ENCODE results near the gene TNNC1. TPM values are rescaled to one million over a fixed set of nuclear protein-coding genes. Genes with fewer than 3 reads are reported as not detected.
A peak's percentile ranks its signal among the peaks of the same experiment; 100 is the strongest.

The TNNC1 gene
- total and polyA plus RNA-seq, 2 of the 13 experiments (the other 11 are each of a cell fraction or from before 2014, with no cell fraction given), result 11.8 to 36.4 TPM

DNA sequence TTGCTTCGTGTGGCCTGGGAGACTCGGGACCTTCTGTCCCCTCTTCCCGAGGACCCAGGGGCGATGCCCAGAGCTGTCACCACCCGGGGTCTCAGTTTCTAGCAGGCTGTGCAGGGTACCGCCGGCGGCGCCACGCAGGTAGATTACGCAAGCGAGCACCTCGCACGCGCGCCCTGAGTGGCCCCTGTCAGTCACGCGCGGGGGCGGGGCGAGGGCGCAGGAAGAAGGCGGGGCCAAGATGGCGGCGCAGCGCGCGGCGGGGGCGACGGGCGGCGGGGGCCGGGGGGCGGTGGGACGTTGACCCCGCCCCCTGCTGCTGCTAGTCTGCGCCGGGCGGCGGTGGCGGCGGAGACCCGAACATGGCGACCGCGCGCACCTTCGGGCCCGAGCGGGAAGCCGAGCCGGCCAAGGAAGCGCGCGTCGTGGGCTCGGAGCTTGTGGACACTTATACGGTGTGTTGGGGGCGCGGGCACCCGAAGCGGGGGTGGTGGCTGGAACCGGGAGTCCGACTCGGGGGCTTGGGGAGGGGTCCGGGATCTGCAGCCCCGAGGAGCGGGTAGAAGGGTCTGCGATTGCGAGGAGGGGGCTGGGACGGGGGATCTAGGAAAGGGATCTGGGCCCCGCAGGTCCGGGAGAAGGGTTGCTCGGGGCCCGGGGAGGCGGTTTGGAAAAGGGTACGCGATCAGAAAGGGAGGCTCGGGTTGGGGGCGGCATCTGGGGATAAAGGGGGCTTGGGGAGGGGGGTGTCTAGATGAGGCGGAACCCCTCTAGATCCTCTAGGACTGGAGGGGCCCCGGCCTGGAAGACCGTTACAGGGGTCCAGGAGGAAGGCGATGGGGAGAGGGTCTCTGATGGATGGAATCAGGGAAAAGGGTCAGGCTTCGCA lies 1.7 kb upstream of the TNNC1 start, which contains the start of gene NISCH (continued):
- TF ChIP-seq, protein P1, sequence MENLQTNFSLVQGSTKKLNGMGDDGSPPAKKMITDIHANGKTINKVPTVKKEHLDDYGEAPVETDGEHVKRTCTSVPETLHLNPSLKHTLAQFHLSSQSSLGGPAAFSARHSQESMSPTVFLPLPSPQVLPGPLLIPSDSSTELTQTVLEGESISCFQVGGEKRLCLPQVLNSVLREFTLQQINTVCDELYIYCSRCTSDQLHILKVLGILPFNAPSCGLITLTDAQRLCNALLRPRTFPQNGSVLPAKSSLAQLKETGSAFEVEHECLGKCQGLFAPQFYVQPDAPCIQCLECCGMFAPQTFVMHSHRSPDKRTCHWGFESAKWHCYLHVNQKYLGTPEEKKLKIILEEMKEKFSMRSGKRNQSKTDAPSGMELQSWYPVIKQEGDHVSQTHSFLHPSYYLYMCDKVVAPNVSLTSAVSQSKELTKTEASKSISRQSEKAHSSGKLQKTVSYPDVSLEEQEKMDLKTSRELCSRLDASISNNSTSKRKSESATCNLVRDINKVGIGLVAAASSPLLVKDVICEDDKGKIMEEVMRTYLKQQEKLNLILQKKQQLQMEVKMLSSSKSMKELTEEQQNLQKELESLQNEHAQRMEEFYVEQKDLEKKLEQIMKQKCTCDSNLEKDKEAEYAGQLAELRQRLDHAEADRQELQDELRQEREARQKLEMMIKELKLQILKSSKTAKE (CRISPR knock-in tag; IDR thresholded peaks at IDR 0.05; ENCODE audit: borderline replicate concordance), result peak; percentile 60; the same call in 1 of the 2 replicates
- TF ChIP-seq KDM5A (IDR thresholded peaks at IDR 0.05; ENCODE audit: borderline replicate concordance, low read length), result peak; percentile 43; the same call in 1 of the 2 replicates
- no peak for TF ChIP-seq SOX6 (IDR thresholded peaks at IDR 0.05)
- peak; percentile 71 for TF ChIP-seq SOX6 (CRISPR knock-in tag; IDR thresholded peaks at IDR 0.05)
- TF ChIP-seq, protein P2, sequence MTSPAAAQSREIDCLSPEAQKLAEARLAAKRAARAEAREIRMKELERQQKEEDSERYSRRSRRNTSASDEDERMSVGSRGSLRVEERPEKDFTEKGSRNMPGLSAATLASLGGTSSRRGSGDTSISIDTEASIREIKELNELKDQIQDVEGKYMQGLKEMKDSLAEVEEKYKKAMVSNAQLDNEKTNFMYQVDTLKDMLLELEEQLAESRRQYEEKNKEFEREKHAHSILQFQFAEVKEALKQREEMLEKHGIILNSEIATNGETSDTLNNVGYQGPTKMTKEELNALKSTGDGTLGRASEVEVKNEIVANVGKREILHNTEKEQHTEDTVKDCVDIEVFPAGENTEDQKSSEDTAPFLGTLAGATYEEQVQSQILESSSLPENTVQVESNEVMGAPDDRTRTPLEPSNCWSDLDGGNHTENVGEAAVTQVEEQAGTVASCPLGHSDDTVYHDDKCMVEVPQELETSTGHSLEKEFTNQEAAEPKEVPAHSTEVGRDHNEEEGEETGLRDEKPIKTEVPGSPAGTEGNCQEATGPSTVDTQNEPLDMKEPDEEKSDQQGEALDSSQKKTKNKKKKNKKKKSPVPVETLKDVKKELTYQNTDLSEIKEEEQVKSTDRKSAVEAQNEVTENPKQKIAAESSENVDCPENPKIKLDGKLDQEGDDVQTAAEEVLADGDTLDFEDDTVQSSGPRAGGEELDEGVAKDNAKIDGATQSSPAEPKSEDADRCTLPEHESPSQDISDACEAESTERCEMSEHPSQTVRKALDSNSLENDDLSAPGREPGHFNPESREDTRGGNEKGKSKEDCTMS (CRISPR knock-in tag; conservative IDR thresholded peaks at IDR 0.05), result no peak
- TF ChIP-seq ZSCAN31 (CRISPR knock-in tag; IDR thresholded peaks at IDR 0.05; ENCODE audit: low read depth), result peak; percentile 72; the same call in 1 of the 2 replicates
- 0 out of 2 replicates have a peak, but pooled peaks have one; percentile 59 for TF ChIP-seq ZNF33B (CRISPR knock-in tag; IDR thresholded peaks at IDR 0.05)
- TF ChIP-seq, protein P3, sequence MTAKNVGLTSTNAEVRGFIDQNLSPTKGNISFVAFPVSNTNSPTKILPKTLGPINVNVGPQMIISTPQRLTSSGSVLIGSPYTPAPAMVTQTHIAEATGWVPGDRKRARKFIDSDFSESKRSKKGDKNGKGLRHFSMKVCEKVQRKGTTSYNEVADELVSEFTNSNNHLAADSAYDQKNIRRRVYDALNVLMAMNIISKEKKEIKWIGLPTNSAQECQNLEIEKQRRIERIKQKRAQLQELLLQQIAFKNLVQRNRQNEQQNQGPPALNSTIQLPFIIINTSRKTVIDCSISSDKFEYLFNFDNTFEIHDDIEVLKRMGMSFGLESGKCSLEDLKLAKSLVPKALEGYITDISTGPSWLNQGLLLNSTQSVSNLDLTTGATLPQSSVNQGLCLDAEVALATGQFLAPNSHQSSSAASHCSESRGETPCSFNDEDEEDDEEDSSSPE (CRISPR knock-in tag; IDR thresholded peaks at IDR 0.05), result peak; percentile 69
- TF ChIP-seq ZNF772 (CRISPR knock-in tag; IDR thresholded peaks at IDR 0.05), result peak; percentile 72
- TF ChIP-seq NONO (IDR thresholded peaks at IDR 0.05), result no peak
- peak; percentile 72 for TF ChIP-seq NONO (CRISPR knock-in tag; conservative IDR thresholded peaks at IDR 0.05)
- 0 out of 2 replicates have a peak, but pooled peaks have one; percentile 51 for TF ChIP-seq BCL6 (CRISPR knock-in tag; IDR thresholded peaks at IDR 0.05)
- peak; percentile 72 for TF ChIP-seq ZFX (CRISPR knock-in tag; IDR thresholded peaks at IDR 0.05; ENCODE audit: low read depth)
- TF ChIP-seq SIX1 (CRISPR knock-in tag; IDR thresholded peaks at IDR 0.05; ENCODE audit: borderline replicate concordance), result no peak
- 0 out of 2 replicates have a peak, but pooled peaks have one; percentile 19 for TF ChIP-seq ZNF776 (CRISPR knock-in tag; IDR thresholded peaks at IDR 0.05)
- TF ChIP-seq, protein P4, sequence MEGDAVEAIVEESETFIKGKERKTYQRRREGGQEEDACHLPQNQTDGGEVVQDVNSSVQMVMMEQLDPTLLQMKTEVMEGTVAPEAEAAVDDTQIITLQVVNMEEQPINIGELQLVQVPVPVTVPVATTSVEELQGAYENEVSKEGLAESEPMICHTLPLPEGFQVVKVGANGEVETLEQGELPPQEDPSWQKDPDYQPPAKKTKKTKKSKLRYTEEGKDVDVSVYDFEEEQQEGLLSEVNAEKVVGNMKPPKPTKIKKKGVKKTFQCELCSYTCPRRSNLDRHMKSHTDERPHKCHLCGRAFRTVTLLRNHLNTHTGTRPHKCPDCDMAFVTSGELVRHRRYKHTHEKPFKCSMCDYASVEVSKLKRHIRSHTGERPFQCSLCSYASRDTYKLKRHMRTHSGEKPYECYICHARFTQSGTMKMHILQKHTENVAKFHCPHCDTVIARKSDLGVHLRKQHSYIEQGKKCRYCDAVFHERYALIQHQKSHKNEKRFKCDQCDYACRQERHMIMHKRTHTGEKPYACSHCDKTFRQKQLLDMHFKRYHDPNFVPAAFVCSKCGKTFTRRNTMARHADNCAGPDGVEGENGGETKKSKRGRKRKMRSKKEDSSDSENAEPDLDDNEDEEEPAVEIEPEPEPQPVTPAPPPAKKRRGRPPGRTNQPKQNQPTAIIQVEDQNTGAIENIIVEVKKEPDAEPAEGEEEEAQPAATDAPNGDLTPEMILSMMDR (CRISPR knock-in tag; IDR thresholded peaks at IDR 0.05), result peak; percentile 26; the same call in 1 of the 2 replicates
- TF ChIP-seq HNRNPLL (IDR thresholded peaks at IDR 0.05; ENCODE audit: low read depth, low read length, poor library complexity, severe bottlenecking), result peak; percentile 88
- TF ChIP-seq, protein P5, sequence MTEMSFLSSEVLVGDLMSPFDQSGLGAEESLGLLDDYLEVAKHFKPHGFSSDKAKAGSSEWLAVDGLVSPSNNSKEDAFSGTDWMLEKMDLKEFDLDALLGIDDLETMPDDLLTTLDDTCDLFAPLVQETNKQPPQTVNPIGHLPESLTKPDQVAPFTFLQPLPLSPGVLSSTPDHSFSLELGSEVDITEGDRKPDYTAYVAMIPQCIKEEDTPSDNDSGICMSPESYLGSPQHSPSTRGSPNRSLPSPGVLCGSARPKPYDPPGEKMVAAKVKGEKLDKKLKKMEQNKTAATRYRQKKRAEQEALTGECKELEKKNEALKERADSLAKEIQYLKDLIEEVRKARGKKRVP (CRISPR knock-in tag; IDR thresholded peaks at IDR 0.05), result peak in 1 of 2 experiments; percentile 72; a peak in 1 of 4 replicates
- 0 out of 2 replicates have a peak, but pooled peaks have one; percentile 23 for TF ChIP-seq NCOR1 (IDR thresholded peaks at IDR 0.05; ENCODE audit: borderline replicate concordance, low read length)

Data from HepG2 (cell line).